Progenitor cell of endocrine pancreas (in vitro differentiated cells): ENCODE data around the gene ATXN2. TPM values are rescaled to one million over a fixed set of nuclear protein-coding genes. Genes with fewer than 3 reads are reported as not detected.
A peak's percentile ranks its signal among the peaks of the same experiment; 100 is the strongest.

Experiments
- DNase-seq: peaks from one replicate; pipeline ENCODE4 v3.0.0; 2021; ENCODE audit warnings: low spot score; ENCODE audit not compliant: unreplicated experiment
- H3K27ac Mint-ChIP-seq: 2 replicates; pipeline ENCODE4 v1.8.0; 2021; ENCODE audit warnings: mild to moderate bottlenecking, moderate library complexity, mixed read lengths
- H3K27me3 Mint-ChIP-seq: 2 replicates; pipeline ENCODE4 v1.8.0; 2021; ENCODE audit warnings: mixed read lengths
- H3K36me3 Mint-ChIP-seq: 2 replicates; pipeline ENCODE4 v1.8.0; 2022; ENCODE audit warnings: mixed read lengths; ENCODE audit not compliant: insufficient read depth
- H3K4me1 Mint-ChIP-seq: 2 replicates; pipeline ENCODE4 v1.8.0; 2021; ENCODE audit warnings: low read depth, mixed read lengths
- H3K4me3 Mint-ChIP-seq: 2 replicates; pipeline ENCODE4 v1.8.0; 2021; ENCODE audit warnings: low read depth, mild to moderate bottlenecking, moderate library complexity, mixed read lengths
- H3K9me3 Mint-ChIP-seq: 2 replicates; pipeline ENCODE4 v1.8.0; 2021; ENCODE audit warnings: low read depth, mixed read lengths
- total RNA-seq: library from RNA; stranded (reverse); gene quantifications from 2 replicates; pipeline ENCODE4 v1.2.1, GENCODE V29; 2021
- TF ChIP-seq, protein P1 (sequence below): fragments of 200-600 bp; sonication (generic); IDR thresholded peaks from one replicate; pipeline ENCODE4 v1.5.0; 2021; ENCODE audit warnings: antibody characterized with exemption, mild to moderate bottlenecking; ENCODE audit not compliant: unreplicated experiment

ATXN2 gene
- total RNA-seq, 1 donor from 2014 or later = 81.7 TPM

GRCh38 chr12:111438481-111438880 lies 160.6 kb downstream of the ATXN2 start:
- DNase-seq = no peak
- no peaks in the 10 kb centered on the region for H3K9me3 Mint-ChIP-seq
- peaks cover 4% of the 10 kb centered on the region for H3K36me3 Mint-ChIP-seq
- H3K4me3 Mint-ChIP-seq = no peak overlapping the region
- H3K27me3 Mint-ChIP-seq = peaks cover 4% of the 10 kb centered on the region
- peak overlapping the region; percentile 15 for H3K27ac Mint-ChIP-seq
- TF ChIP-seq, protein P1, sequence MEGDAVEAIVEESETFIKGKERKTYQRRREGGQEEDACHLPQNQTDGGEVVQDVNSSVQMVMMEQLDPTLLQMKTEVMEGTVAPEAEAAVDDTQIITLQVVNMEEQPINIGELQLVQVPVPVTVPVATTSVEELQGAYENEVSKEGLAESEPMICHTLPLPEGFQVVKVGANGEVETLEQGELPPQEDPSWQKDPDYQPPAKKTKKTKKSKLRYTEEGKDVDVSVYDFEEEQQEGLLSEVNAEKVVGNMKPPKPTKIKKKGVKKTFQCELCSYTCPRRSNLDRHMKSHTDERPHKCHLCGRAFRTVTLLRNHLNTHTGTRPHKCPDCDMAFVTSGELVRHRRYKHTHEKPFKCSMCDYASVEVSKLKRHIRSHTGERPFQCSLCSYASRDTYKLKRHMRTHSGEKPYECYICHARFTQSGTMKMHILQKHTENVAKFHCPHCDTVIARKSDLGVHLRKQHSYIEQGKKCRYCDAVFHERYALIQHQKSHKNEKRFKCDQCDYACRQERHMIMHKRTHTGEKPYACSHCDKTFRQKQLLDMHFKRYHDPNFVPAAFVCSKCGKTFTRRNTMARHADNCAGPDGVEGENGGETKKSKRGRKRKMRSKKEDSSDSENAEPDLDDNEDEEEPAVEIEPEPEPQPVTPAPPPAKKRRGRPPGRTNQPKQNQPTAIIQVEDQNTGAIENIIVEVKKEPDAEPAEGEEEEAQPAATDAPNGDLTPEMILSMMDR = no peak
- H3K4me1 Mint-ChIP-seq = peaks cover 8% of the 10 kb centered on the region

DNA sequence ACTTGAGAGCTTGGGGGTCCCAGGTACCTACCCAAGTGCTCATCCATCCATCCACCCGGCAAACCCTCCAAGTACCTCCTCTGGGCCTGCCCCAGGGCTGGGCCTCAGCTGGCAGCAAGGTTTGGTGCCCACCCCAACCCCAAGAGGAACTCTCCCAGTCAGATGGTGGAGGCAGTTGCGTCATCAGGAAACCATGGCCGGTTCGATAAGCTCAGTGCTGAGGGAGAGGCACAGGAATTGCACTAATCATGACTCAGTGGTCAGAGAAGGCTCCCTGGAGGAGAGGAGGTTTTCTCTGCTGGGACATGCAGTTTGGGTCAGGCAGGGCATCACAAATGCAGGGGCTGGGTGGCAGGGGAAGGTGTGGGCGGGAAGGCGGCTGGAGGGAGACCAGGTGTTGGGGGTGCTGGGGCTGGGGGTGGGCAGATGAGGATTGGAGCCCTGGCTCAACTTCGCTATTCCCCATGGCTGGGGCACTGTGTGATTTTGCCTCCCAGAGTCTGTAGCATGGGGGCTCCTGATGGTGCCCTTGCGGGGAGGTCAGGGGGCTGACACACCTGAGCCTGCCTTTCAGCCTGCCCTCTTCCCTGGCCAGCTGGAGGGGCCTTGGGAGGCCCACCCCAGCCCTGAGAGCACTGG lies 161.2 kb downstream of the ATXN2 start:
- DNase-seq = no peak
- TF ChIP-seq, protein P1 = no peak
- no peak overlapping the region for H3K27ac Mint-ChIP-seq
- H3K4me3 Mint-ChIP-seq = no peak overlapping the region
- peaks cover 4% of the 10 kb centered on the region for H3K27me3 Mint-ChIP-seq
- peaks cover 3% of the 10 kb centered on the region for H3K36me3 Mint-ChIP-seq
- peaks cover 8% of the 10 kb centered on the region for H3K4me1 Mint-ChIP-seq
- no peaks in the 10 kb centered on the region for H3K9me3 Mint-ChIP-seq

DNA sequence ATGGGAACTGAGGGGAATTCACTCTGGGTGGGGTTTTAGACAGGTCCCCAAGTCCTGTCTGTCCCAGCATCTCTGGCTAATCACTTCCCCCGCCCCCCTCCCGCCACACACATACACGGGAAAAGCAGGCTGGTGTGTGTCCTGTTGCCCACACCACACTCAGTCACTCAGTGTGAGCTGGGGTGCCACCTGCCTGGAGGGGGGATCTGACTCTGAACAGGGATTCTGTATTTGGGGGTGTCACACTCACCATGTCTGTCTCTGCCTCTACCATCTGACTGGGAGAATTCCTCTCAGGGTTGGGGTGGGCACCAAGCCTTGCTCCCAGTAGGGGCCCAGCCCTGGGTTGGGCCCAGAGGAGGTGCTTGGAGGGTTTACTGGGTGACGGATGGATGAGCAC lies 162.3 kb downstream of the ATXN2 start:
- Mint-ChIP-seq H3K27ac (no peak overlapping the region), H3K4me3 (no peak overlapping the region), H3K9me3 (no peaks in the 10 kb centered on the region), H3K4me1 (peaks cover 8% of the 10 kb centered on the region), H3K27me3 (peaks cover 12% of the 10 kb centered on the region), H3K36me3 (peaks cover 3% of the 10 kb centered on the region)
- TF ChIP-seq, protein P1 = no peak
- DNase-seq = no peak

GRCh38 chr12:111436266-111436665 lies 162.8 kb downstream of the ATXN2 start:
- no peak overlapping the region for H3K4me3 Mint-ChIP-seq
- H3K4me1 Mint-ChIP-seq = peaks cover 9% of the 10 kb centered on the region
- TF ChIP-seq, protein P1 = no peak
- H3K9me3 Mint-ChIP-seq = no peaks in the 10 kb centered on the region
- no peak overlapping the region for H3K27ac Mint-ChIP-seq
- no peak for DNase-seq
- peaks cover 16% of the 10 kb centered on the region for H3K27me3 Mint-ChIP-seq
- peaks cover 3% of the 10 kb centered on the region for H3K36me3 Mint-ChIP-seq

DNA sequence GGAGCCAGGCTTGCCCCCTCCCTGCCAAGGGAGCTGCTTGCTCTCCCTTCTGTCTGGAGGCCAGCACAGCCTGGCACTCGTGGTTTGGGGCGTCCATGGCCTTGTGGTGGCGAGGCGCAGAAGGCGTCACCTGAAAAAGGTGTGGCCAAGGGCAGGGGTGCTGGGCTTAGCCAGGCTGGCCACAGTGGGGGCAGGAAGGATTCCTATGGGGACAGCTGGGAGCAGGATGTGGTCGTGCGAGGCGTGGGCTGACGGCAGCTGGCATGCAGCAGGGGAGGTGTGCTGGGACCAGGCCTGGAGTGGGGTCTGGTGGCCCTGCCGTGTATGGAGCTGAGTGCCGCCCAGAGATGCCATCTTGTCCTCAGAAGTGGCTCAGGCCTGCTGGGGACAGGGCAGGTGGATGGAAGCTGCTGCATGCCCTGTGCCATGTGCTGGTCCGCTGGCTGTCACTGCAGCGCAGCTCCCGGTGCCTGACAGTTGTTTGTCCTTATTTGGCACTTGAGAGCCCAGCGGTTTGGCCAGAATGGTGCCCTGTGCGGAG lies 163.4 kb downstream of the ATXN2 start:
- Mint-ChIP-seq H3K36me3 (peaks cover 3% of the 10 kb centered on the region), H3K4me3 (no peak overlapping the region), H3K4me1 (peaks cover 9% of the 10 kb centered on the region), H3K9me3 (no peaks in the 10 kb centered on the region), H3K27me3 (peaks cover 19% of the 10 kb centered on the region), H3K27ac (no peak overlapping the region)
- no peak for DNase-seq
- TF ChIP-seq, protein P1 = no peak
